NCI-H1436 (cell line): ENCODE results near the gene DENND1B.
A peak's percentile ranks its signal among the peaks of the same experiment; 100 is the strongest.
"Not testable (repeated sequence)": the region's sequence is repeated elsewhere in the genome, so short reads cannot be mapped to it uniquely, and the experiment has no call there.

Experiments used
- DNase-seq: peaks from one replicate; lab custom pipeline; 2025; lab: John Stamatoyannopoulos, UW

DENND1B gene

DNA sequence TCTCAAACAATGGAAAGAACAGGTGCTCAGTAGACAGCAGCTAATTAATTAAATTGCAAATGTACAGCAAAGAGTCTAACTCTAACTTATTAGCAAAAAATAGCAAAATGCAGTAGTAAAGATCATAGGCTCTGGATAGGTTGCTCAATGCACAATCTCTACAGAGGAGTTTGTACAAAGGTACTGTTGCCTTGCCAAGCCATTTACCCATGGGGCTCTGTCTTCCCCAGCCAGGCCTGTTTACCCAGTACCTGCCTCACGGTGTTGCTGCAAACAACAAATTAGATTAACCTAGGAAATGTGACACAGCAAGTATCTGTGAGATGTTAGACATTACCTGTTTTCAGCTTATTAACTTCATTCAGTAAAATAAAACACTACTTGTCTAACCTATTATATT, 222.0 kb downstream of the DENND1B start:
- no peak for DNase-seq

DNA sequence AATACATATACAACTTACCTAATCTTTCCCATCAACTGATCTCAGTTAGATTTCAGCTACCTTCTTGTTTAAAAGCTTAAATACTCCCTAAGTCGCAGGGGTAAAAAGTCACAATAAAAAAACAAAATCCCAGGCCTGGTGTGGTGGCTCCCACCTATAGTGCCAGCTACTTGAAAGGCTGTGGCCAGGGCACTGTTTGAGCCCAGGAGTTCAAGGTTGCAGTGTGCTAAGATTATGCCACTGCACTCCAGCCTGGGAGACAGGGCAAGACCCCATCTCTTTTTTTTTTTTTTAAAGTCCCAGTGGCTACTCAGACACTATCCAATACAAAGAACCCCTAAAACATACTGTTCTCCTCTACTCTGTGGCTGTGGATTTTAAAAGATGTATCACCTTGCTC, 228.3 kb downstream of the DENND1B start:
- DNase-seq, result no peak

DNA sequence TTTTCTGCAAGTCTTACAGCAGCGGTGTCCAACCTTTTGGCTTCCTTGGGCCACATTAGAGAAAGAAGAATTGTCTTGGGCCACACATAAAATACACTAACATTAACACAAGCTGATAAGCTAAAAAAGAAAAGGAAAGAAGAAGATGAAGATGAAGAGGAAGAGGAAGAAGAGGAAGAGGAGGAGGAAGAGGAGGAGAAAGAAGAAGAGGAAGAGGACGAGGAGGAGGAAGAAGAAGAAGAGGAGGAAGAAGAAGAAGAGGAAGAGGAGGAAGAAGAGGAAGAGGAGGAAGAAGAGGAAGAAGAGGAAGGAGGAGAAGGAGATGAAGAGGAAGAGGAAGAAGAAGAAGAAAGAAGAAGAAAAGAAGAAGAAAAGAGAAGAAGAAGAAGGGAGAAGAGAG, 230.7 kb downstream of the DENND1B start:
- DNase-seq, result no peak

DNA sequence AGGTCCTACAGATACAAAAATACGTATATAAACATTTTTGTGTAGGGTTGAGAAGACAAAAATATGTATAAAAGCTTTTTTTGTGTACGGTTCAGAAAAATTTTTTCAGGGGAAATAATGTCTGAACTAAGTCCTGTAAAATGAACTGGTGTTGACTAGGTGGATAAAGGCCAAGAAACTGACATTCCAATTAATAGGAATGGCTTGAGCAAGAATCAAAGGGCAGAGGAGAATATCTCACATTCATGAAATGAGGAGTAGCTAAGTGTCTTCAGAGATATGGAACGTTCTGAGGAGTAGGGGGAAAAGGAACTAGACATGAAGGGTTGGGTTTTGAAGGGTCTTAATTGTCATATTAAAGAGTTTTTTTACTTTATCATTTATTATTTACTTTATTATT, 231.2 kb downstream of the DENND1B start:
- no peak for DNase-seq

DNA sequence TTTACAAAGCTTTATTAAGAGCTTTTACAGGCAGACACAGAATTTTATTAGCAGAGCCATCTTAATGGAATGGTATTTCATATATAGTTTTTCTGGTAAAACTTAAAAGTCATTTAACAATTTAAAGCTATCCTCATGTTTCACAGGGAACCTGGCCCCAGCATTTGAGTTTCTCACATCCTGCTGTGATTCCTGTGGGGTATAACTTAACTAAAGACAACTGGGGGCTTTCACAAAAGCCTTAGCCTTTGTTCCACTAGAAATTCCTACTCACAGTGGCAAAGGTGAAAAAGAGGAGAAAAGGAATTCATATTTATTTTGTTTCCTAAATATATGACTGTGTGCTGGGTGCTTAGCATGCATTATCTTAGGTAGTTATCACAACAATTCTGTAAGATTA, 233.9 kb downstream of the DENND1B start:
- no peak for DNase-seq

DNA sequence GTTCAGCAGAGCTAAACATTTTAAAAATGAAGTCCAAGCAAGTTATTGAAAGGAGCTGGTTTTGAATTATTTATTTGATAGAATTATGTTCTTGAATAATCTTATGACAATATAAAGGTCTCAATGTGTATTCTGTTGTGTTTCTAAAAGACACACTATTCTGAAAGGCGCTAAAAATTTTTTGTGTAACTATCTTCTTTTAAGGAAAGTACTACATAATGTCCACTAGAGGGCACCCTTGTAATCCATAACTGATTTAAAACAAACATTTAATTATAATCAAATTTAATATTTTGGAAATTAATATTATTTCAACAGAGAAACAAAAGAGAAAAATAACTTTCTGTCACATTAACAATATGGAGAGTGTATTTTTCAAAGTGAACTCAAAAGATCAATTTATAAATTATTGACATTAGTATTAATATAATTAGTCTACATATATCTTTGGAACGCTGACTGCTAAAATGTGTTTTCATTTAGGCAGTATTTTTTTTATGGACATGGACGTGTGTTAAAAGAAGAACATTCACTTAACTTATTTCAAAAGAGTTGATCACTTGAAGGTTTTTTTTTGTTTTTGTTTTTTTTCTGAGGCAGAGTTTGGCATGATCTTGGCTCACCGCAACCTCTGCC, 248.4 kb downstream of the DENND1B start:
- DNase-seq, result peak; percentile 63

DNA sequence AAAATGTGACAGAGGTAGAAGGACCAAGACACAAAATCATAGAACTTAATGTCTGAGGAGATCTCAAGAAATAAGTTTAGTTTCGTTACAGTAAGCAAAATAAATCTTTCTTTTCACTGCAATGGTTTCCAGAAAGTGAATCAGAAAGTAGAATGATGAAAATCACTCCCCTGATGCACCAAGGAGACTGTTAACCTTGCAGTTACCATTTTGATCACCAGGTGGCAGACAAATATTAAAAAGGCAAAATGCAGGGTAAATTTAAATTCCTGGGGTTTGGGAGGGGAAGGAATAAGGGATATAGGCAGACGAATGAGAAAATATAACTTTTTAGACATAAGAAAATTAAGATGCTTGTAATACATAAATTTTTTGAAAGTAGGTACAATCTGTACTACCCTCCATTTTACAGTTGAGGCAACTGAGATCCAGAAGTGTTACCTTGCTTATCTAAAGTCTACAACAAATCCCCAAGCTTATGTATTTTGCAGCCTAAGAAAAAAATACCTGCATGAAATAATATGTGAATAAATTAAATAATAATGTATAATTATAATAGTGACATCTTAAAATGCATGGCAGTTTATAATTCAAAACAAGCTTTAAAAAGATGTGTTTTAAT, 254.1 kb downstream of the DENND1B start:
- DNase-seq, result peak; percentile 54

DNA sequence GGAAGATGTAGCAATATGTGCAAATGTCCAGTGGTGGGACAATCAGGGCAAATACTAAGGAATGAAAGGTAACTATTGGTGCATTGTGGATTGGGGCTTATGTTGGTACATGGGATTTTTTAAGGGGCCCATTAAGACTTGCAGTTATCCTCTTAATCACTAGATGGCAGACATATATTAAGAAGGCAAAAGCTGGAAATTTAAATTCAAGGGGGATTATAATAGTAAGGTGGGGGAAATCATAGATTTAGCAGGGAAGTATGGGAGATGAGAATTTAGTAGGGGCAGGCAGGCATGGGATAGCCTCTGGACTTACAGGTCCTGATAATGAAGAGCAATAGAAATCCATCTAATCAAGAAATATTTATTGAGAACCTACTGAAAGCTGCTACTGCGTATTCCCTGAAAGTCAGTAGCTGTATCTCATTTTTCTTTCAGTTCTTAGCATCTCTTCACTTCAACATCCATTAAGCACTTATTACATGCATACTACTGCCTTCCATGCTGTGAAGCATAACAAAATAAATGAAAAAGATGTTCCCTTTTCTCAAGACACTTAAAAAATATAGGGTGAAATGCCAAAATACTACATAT, 255.4 kb downstream of the DENND1B start:
- DNase-seq, result peak; percentile 18

DNA sequence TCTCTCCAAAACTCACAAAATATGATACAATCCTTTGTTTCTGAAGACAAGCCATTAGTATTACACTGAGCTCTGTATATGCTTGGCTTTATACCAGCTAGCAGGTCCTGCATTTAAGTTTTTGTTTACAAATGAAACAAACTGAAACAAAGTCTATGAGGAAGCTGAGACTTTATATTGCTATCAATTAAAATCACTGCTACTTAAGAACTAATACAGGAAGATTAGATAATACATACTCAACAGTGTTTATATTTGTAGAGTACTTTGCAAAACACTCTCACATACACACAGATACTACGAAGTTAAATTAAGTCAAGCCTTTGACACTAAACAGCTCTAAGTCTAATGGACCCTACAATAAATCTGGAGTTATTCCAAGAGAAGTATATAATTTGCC, 259.9 kb downstream of the DENND1B start:
- DNase-seq, result no peak

DNA sequence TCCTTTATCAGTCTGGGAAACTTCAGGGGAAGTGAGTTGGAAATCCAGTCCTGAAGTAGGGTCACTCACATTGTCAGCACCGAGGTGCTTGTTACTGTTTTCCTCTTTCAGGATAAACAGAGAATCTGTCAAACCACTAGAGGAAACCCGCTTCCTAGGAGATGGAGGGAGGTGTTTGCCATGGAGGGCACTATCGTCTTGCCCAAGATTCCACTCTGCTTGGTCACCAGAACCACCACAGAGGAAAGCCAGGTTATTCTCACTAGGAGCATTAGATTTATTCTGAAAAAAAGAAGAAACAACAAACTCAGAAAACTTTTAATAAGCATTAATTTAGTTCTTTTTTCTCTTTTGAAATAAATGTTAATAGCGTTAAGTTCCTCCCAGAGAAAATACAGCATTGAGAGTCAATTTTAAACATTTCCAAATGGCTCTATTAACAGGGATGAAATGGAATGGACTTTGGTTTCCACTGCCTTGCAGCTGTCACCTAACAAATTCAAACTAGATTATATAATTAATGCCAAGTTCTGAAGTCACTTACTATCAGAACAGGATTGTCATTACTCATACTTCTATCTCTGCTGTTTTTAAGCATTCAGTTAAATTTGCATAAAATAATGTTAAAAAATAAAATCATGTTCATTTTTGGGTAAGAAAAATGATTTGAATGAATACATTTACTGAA, 264.4 kb downstream of the DENND1B start:
- no peak for DNase-seq

DNA sequence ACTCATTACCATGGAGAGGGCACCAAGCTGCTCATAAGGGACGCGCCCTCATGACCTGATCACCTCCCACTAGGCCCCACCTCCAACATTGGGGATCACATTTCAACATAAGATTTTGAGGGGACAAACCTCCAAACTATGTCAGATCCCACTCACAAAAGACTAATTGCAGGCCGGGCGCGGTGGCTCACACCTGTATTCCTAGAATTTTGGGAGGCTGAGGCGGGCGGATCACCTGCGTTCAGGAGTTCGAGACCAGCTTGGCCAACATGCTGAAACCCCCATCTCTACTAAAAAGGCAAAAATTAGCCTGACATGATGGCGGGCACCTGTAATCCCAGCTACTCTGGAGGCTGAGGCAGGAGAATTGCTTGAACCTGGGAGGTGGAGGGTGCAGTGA, 278.6 kb downstream of the DENND1B start:
- DNase-seq, result no peak

DNA sequence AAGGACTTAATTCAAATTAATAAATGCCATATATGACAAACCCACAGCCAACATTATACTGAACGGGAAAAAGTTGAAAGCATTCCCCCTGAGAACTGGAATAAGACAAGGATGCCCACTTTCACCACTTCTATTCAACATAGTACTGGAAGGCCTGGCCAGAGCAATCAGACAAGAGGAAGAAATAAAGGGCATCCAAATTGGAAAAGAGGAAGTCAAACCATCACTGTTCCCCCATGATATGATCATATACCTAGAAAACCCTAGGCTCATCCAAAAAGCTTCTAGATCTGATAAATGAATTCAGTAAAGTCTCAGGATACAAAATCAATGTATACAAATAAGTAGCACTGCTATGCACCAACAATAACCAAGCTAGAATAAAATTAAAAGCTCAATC, 283.8 kb downstream of the DENND1B start:
- DNase-seq, result not testable (repeated sequence)

DNA sequence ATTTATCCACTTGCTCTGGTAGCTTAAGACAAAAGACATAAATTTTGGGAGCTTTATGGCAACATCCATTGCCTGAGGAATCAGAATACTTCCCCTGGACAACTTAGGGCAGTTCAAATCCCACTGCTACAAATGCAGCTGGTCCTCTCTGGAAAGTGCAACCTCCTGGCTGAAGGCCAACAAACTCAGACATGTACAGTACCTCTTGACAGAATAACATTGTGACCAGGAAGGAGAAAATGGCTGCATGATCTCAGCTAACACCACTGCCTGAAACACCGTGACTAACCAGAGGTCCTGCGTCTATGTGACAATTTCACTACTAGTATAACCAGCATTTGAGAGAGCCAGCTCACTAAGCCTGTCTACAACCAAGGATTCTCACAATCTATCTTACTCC, 288.3 kb downstream of the DENND1B start:
- DNase-seq, result no peak

DNA sequence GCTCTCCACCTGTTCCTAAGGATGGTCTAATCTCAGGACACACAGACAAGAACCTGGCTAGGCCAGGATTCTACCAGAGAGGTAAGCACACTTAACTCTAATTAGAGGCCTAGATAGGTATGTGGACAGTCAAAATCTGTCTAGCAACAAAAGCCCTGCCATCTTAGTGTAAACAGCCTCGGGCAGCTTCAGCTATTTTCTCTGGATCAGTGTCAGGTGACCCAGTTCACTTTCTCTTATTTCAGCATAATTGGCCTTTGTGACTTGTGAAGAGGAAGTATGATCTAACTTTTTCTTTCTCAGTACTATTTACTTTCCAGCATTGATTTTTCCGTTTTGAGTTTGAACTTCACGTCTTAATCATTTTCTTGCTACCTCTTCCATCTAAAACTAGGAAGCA, 289.5 kb downstream of the DENND1B start:
- DNase-seq, result peak; percentile 66

DNA sequence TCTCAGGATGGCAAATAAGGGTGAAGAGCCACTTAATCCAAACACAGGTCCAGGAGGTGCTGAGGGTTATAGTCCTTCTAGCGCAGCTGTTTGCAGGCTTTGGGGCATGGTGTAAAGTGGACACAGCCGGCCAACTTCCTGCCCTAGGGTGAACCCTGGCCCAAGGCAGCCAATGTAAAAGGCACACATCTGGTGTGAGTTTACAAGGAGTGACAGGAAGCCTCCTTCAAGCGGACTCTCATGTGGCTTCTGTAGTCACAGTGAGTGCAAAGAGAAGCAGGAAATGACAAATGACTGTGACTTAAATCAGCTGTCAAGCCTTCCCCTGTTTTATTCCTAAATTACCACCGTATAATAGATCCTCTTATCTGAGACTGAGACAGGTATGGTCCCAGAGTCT, 294.2 kb downstream of the DENND1B start:
- no peak for DNase-seq

DNA sequence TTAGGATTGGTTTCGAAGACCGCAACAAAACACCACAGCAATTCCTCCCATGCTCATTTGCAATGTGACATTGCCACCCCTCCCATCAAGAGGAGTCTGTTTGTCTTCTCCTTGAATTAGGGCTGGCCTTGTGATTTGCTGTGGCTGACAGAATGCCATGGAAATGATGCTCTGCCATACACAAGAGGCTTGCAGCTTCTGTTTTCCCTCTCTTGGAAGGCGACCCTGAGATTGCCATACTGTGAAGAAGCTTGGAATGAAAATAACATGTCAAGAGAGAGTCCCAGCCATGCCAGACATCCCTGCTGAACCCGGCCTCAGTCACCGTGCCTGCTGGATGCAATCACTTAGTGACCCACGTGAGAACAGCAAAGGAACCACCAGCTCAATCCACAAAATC, 294.8 kb downstream of the DENND1B start:
- no peak for DNase-seq

DNA sequence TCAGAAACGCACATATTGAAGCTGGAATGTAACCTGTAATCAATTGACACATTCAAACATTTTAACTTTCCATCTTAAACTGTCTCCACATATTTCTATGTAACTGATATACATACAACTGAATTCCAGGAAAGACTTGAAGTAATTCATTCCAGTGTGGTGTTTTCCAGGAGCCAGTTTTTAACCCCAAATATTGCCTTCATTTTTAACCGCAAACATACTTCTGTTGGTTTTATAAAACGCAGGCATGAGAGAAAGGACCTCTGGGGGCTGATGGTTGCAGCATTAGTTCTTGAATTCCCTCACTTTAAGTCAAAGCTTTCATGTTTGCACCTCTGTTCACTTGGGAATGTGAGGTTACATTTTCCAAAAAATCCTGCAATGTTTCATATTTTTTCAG, 303.1 kb downstream of the DENND1B start:
- no peak for DNase-seq

DNA sequence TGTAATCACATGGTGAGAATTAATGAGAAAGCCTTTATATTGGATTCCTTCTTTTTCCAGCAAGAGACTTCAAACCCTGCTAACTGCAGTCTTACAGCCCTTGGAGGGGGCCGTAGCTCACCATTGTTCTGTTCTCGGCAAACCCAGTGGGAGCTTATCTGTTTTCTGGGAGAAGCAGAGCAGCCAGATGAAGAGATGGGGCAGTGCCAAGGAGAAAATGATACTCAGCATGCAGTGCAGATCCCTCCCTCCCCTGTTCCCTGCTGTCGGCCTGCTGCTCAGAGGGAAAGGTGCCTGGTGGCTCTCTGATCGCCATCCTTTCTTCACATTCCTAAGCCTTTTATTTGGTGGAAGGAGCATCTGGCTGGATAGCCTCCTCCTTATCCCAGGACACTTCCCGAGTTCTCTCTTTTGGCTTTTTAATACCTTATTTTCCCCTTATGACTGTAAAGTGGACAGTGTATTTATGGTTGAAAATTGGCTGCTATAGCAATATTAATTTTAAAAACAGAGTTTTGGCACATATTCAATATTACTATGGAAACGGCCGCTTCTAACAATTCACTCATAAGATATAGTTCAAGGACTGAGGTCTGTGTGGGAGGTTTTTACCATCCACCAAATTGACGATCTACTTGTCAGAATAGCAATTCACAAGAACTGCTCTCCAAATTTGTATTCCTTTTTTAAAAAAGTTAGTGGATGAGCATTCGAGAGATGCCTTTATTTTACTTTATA, 303.9 kb downstream of the DENND1B start:
- DNase-seq, result no peak

DNA sequence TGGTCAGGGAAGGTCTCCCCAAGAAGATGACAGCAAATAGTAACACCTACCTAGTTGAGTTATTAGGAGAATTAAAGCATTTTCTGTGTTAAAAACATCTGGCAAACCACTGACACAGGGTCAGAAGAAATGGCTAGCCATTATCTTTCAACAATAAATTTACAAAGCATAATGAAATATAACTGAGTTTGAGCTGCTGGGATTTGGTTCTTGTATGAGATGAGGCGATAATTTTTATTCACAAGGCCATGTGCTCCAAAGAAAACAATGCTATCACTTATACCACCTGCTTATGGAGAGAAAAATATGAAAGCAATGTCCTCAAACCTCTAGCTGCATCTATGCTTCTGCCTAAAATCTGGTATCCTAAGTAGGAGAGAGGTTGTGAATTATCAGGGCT, 304.9 kb downstream of the DENND1B start:
- DNase-seq, result no peak

DNA sequence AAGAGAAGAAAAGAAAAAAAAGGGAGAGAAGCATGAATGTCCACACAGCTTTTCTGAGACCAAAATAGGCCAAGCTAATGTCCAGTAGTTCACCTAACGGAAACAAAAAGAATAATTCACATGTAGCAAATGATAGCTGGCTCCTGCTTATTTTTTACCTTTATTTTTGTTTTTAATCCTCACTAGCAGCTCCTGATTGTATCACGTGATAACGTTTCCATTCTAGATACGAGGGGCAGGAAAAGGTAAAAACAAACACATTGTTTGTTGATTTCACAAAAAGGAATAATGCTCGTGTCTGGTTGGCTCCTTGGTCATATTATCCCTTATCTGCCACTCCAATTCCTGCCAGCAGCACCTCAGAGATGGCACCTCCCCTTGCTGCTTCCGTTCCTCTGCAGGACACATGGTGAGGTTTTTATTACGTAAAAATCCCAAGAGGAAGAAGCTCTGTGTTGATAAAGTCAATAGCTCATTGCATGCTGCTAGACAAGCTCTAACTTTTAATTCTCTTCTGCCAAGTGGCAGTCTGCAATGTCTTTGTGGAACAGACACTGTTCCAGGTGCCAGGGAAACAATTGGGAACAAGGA, 305.6 kb downstream of the DENND1B start:
- DNase-seq, result no peak

DNA sequence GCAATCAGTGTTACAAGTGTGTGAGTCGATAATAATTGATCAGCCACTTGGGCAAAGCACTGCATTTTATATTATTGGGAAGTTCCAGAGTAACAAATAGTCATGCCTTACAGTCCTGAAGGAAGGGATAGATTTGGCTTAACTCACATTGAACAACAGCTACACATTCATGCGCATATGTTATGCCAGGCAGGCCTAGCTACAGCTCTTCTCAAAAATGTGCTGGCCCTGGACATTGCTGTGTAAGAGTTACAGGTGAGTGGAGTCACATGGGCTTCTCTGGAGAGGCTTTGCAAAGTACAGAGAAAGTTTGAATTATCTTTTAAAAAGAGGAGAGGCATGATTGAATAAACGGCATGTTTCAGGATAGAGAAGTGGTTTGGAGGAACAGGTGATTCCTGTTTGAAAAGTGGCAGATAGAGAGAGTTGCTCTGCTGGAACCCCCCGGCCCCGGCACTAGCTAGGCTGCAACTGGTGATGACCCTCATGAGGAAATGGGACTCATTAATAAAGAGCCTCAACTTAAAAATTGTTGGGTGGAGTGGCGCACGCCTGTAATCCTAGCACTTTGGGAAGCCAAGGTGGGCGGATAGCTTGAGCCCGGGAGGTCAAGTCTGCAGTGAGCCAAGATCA, 306.6 kb downstream of the DENND1B start:
- DNase-seq, result no peak

DNA sequence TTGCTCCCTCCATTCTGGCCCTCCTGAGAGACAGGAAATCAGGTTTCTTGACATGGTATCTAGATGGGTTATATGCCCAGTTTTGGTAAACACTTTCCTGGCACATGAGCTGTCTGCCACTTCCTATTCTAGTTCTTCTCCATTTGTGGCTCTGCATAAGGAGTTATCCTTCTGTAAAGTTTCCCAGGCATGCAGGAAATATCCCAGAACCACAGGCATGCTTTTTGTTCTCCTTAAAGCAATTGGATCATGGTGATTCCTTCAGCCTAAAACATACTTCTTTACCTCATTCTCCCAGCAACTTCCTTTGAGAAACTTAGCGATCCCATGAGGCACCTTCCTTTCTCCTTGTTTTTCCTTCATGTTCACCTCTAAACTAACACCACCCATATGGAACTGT, 307.4 kb downstream of the DENND1B start:
- DNase-seq, result no peak
